HepG2 (cell line): ENCODE measurements around the gene LYSMD2. TPM values are rescaled to one million over a fixed set of nuclear protein-coding genes. Genes with fewer than 3 reads are reported as not detected.

Source experiments
- ATAC-seq: fragments of 200-7000 bp; cut with Tn5 transposase; 3 replicates; pipeline ENCODE4 v1.9.1; 2020; ENCODE audit warnings: mild to moderate bottlenecking, moderate library complexity
- BruUV-seq: library from RNA; stranded (reverse); fragments of 400-500 nt; replicated peaks from 2 replicates; lab custom pipeline; 2021; lab: Mats Ljungman, UMichigan
- CTCF ChIA-PET: fragments of 300-600 bp; formaldehyde crosslinking; extraction: SDS; loops from one replicate; lab custom pipeline; 2021; ENCODE audit warnings: low total read pairs, inconsistent platforms, low intra/inter-chr PET ratio; lab: Yijun Ruan, JAX
- POLR2A ChIA-PET: fragments of 350-600 bp; sonication (Branson Sonifier 250); formaldehyde crosslinking; loops from one replicate; lab custom pipeline; 2020; ENCODE audit warnings: antibody characterized with exemption, inconsistent platforms; lab: Yijun Ruan, JAX
- DNase-seq: peaks from one replicate; pipeline ENCODE4 v3.0.0-alpha.2; 2015; ENCODE audit warnings: low spot score
- FAIRE-seq: peaks from 3 replicates; lab custom pipeline; 2011; peaks lifted over from hg19 to GRCh38; lab: Jason Lieb, UNC
- H2AFZ ChIP-seq: one replicate; pipeline ENCODE4 v1.6.1; 2011; ENCODE audit warnings: low read length, inconsistent platforms
- H3K27ac ChIP-seq: fragments of 300-600 bp; 3 replicates; pipeline ENCODE4 v1.8.0; 2011; ENCODE audit warnings: mixed run types, mild to moderate bottlenecking, mixed read lengths, low read length, inconsistent platforms; ENCODE audit not compliant: insufficient read depth; ENCODE audit errors: extremely low read length
- H3K27me3 ChIP-seq, 2 experiments: fragments of 200-600 bp in 1 of 2; 2 replicates in 1 of 2; 3 replicates in 1 of 2; pipeline versions ENCODE4 v1.6.0 to v1.8.0; 2011; ENCODE audit warnings: low read length in 2 of 2, mild to moderate bottlenecking in 2 of 2, moderate library complexity in 2 of 2, inconsistent platforms in 1 of 2; ENCODE audit not compliant: insufficient read depth in 2 of 2, control insufficient read depth in 1 of 2
- H3K36me3 ChIP-seq, 2 experiments: fragments of 200-600 bp in 1 of 2; replicated peaks in 1 of 2; 2 replicates in 1 of 2; 3 replicates in 1 of 2; pipeline versions ENCODE4 v1.5.1 to v1.8.0; 2011; ENCODE audit warnings: low read length in 2 of 2, inconsistent platforms in 1 of 2; ENCODE audit not compliant: insufficient read depth in 2 of 2, control insufficient read depth in 1 of 2
- H3K4me1 ChIP-seq: 2 replicates; pipeline ENCODE4 v1.5.1; 2012; ENCODE audit warnings: low read length, inconsistent platforms; ENCODE audit not compliant: insufficient read depth
- H3K4me2 ChIP-seq: 2 replicates; pipeline ENCODE4 v1.6.0; 2011; ENCODE audit warnings: low read depth, low read length, inconsistent platforms
- H3K4me3 ChIP-seq, 3 experiments: fragments of 200-600 bp in 1 of 3; sonication (generic), shearing (Covaris generic) in 1 of 3; replicated peaks in 1 of 3; 2 replicates each; pipeline ENCODE4 v1.5.1; 2011 to 2016; ENCODE audit warnings: low read length in 3 of 3, inconsistent platforms in 2 of 3, low read depth in 2 of 3, mild to moderate bottlenecking in 2 of 3, control low read depth in 1 of 3, mixed read lengths in 1 of 3; ENCODE audit not compliant: insufficient read depth in 1 of 3
- H3K79me2 ChIP-seq: one replicate; pipeline ENCODE4 v1.6.1; 2011; ENCODE audit warnings: low read length, inconsistent platforms; ENCODE audit not compliant: insufficient read depth
- H3K9ac ChIP-seq: 2 replicates; pipeline ENCODE4 v1.6.0; 2011; ENCODE audit warnings: mild to moderate bottlenecking, low read depth, low read length, inconsistent platforms; ENCODE audit not compliant: insufficient read depth
- H3K9me3 ChIP-seq: 2 replicates; pipeline ENCODE4 v1.5.1; 2012; ENCODE audit warnings: mild to moderate bottlenecking, low read length
- H4K20me1 ChIP-seq: 2 replicates; pipeline ENCODE4 v1.6.0; 2011; ENCODE audit warnings: inconsistent platforms, mild to moderate bottlenecking, low read length, moderate library complexity; ENCODE audit not compliant: insufficient read depth
- CHD4 ChIP-seq: fragments of 200-600 bp; sonication (generic); IDR thresholded peaks from 2 replicates; pipeline ENCODE4 v1.7.0; 2017; ENCODE audit warnings: mild to moderate bottlenecking, low read length, borderline replicate concordance
- E2F1 ChIP-seq: sonication (generic); formaldehyde crosslinking; IDR thresholded peaks from 2 replicates; pipeline ENCODE4 v1.5.0; 2020; ENCODE audit warnings: missing genetic modification reagents
- FOXO1 ChIP-seq: sonication (generic); formaldehyde crosslinking; IDR thresholded peaks from 2 replicates; pipeline ENCODE4 v1.4.0; 2020; ENCODE audit warnings: missing genetic modification reagents
- GPN1 ChIP-seq: sonication (generic); formaldehyde crosslinking; IDR thresholded peaks from 2 replicates; pipeline ENCODE4 v1.5.1; 2020; ENCODE audit warnings: missing genetic modification reagents, borderline replicate concordance
- GZF1 ChIP-seq: sonication (generic); formaldehyde crosslinking; IDR thresholded peaks from 2 replicates; pipeline ENCODE4 v1.5.1; 2020; ENCODE audit warnings: mild to moderate bottlenecking, missing genetic modification reagents
- PAX8 ChIP-seq: sonication (generic); formaldehyde crosslinking; IDR thresholded peaks from 2 replicates; pipeline ENCODE4 v1.8.0; 2022; ENCODE audit warnings: mild to moderate bottlenecking, missing genetic modification reagents, borderline replicate concordance
- REL ChIP-seq: sonication (generic); formaldehyde crosslinking; conservative IDR thresholded peaks from 2 replicates; pipeline ENCODE4 v1.8.0; 2022; ENCODE audit warnings: mild to moderate bottlenecking, missing genetic modification reagents, moderate library complexity
- THRA ChIP-seq: sonication (generic); formaldehyde crosslinking; IDR thresholded peaks from 2 replicates; pipeline ENCODE4 v1.4.0; 2020; ENCODE audit warnings: missing genetic modification reagents, borderline replicate concordance
- ZNF180 ChIP-seq: sonication (generic); formaldehyde crosslinking; IDR thresholded peaks from 2 replicates; pipeline ENCODE4 v1.4.0; 2020; ENCODE audit warnings: low read depth, missing genetic modification reagents, borderline replicate concordance
- ZNF563 ChIP-seq: sonication (generic); formaldehyde crosslinking; IDR thresholded peaks from 2 replicates; pipeline ENCODE4 v1.8.0; 2022; ENCODE audit warnings: mild to moderate bottlenecking, moderate library complexity, missing genetic modification reagents
- ZSCAN22 ChIP-seq: sonication (generic); formaldehyde crosslinking; IDR thresholded peaks from 2 replicates; pipeline ENCODE4 v1.4.0; 2020; ENCODE audit warnings: mild to moderate bottlenecking, missing genetic modification reagents
- WGBS: methylation state at CpG from one replicate; pipeline ENCODE4 v1.1.6; 2017; ENCODE audit warnings: low lambda C conversion rate; 5-methylcytosine and 5-hydroxymethylcytosine counted together
- in situ Hi-C: cut with HindIII; loops from 2 replicates; pipeline ENCODE4 v1.10.0; 2017; ENCODE audit warnings: low pct_unique_long_range_greater_than_20kb; ENCODE audit not compliant: extremely low pct_ligation_motif_present
- intact Hi-C: fragments of 100-400 bp; cut with micrococcal nuclease; formaldehyde crosslinking; loops from one replicate; pipeline ENCODE4 v1.10.0; 2022; ENCODE audit not compliant: unreplicated experiment
- polyA plus RNA-seq, 8 experiments: library from polyadenylated mRNA; depleted of rRNA in 3 of 8; stranded (reverse) in 7 of 8; unstranded in 1 of 8; fragments of >200 nt; fragmentation: Illumina TruSeq in 4 of 8; extraction: Trizol in 4 of 8; gene quantifications; 2 replicates each; pipeline versions ENCODE4 v1.2.1 to v1.2.3, GENCODE V29; 2011 to 2016; ENCODE audit warnings: low read depth in 4 of 8, missing spikeins in 1 of 8, mixed read lengths in 1 of 8; ENCODE audit not compliant: insufficient read depth in 1 of 8
- total RNA-seq, 5 experiments: library from RNA; depleted of rRNA; stranded (reverse); fragments of >200 nt; fragmentation: Illumina TruSeq; extraction: Trizol; gene quantifications; 2 replicates each; pipeline ENCODE4 v1.2.3, GENCODE V29; 2016; ENCODE audit warnings: low read depth in 1 of 5

Gene LYSMD2
- total and polyA plus RNA-seq, 2 of the 13 experiments (the other 11 are each of a cell fraction or from before 2014, with no cell fraction given), result 0.05 to 0.27 TPM

GRCh38 chr15:51714162-51714561, 23.3 kb downstream of the LYSMD2 start:
- BruUV-seq, result no TSS peak
- ChIA-PET CTCF (no interaction called here), POLR2A (no interaction called here)
- H3K4me1 ChIP-seq, result no peaks in the 10 kb centered on the region
- no peak for FAIRE-seq
- in situ Hi-C loops (no loop called here), intact Hi-C loops (no loop called here)
- no peak for ATAC-seq
- no peak overlapping the region for H3K4me3 ChIP-seq
- H3K79me2 ChIP-seq, result no peaks in the 10 kb centered on the region
- H3K27ac ChIP-seq, result no peak overlapping the region
- no peaks in the 10 kb centered on the region for H3K36me3 ChIP-seq
- no peak overlapping the region for H2AFZ ChIP-seq
- H3K4me2 ChIP-seq, result no peak overlapping the region
- no peak for DNase-seq
- H4K20me1 ChIP-seq, result no peaks in the 10 kb centered on the region
- H3K9ac ChIP-seq, result no peak overlapping the region
- H3K27me3 ChIP-seq, result no peaks in the 10 kb centered on the region
- H3K9me3 ChIP-seq, result no peaks in the 10 kb centered on the region
- TF ChIP-seq ZNF180 (CRISPR knock-in tag) (no peak), REL (no peak), THRA (no peak), ZSCAN22 (CRISPR knock-in tag) (no peak), E2F1 (no peak), GZF1 (CRISPR knock-in tag) (no peak), GPN1 (no peak), PAX8 (CRISPR knock-in tag) (no peak), FOXO1 (CRISPR knock-in tag) (no peak), ZNF563 (CRISPR knock-in tag) (no peak), CHD4 (no peak)
- TF ChIP-seq, all 625 proteins: peak for 0
- WGBS, result 0% methylated on average over 1 of the region's 1 CpG
